Esophagus muscularis mucosa (tissue), 3 donors: ENCODE results near the gene DAPP1.

Source experiments
- POLR2AphosphoS5 ChIP-seq, 2 donors: sonication (generic); formaldehyde crosslinking; IDR thresholded peaks; one replicate each; pipeline ENCODE4 v1.6.1; 2017; ENCODE audit warnings: antibody characterized with exemption in 2 of 2
- TF ChIP-seq, protein P1 (sequence below), 3 experiments: fragments of 200-600 bp in 2 of 3; fragments of 450-650 bp in 1 of 3; sonication (generic) in 2 of 3; IDR thresholded peaks; one replicate each; pipeline ENCODE4 v1.5.1; 2017 to 2019; ENCODE audit warnings: antibody characterized with exemption in 3 of 3, mild to moderate bottlenecking in 2 of 3, moderate library complexity in 1 of 3

DNA sequence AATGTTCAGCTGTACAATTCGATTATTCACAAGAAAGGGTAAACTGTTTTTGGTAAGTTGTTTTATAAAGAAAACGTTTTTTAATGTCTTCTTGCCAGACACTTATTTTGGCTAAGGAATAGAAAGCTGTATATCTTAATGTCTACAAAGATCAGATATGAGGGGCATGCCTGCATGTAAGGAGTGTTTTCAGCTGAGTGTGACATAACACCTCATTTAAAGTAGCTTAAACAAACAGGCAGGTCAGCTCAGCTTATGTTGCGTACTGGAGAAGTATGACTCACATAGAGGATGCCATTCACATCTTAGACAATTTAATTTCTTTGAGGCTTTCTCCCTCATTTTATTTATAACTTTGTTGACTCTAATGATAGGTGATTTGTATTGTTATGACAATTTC is 47.2 kb downstream of the DAPP1 start:
- TF ChIP-seq, protein P1, sequence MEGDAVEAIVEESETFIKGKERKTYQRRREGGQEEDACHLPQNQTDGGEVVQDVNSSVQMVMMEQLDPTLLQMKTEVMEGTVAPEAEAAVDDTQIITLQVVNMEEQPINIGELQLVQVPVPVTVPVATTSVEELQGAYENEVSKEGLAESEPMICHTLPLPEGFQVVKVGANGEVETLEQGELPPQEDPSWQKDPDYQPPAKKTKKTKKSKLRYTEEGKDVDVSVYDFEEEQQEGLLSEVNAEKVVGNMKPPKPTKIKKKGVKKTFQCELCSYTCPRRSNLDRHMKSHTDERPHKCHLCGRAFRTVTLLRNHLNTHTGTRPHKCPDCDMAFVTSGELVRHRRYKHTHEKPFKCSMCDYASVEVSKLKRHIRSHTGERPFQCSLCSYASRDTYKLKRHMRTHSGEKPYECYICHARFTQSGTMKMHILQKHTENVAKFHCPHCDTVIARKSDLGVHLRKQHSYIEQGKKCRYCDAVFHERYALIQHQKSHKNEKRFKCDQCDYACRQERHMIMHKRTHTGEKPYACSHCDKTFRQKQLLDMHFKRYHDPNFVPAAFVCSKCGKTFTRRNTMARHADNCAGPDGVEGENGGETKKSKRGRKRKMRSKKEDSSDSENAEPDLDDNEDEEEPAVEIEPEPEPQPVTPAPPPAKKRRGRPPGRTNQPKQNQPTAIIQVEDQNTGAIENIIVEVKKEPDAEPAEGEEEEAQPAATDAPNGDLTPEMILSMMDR (IDR thresholded peaks at IDR 0.05): no peak
- no peak for TF ChIP-seq POLR2AphosphoS5 (IDR thresholded peaks at IDR 0.05)
